Skeletal muscle satellite cell (primary cell): ENCODE measurements around the gene CCDC88C.
"Not testable (repeated sequence)": the region's sequence is repeated elsewhere in the genome, so short reads cannot be mapped to it uniquely, and the experiment has no call there.

Experiments used
- H3K27me3 ChIP-seq: 2 replicates; pipeline ENCODE4 v1.7.0; 2013; ENCODE audit warnings: low read length; ENCODE audit not compliant: control insufficient read depth, insufficient read depth
- H3K36me3 ChIP-seq: 2 replicates; pipeline ENCODE4 v1.7.0; 2013; ENCODE audit warnings: mild to moderate bottlenecking, control low read depth, low read length; ENCODE audit not compliant: insufficient read depth
- H3K4me1 ChIP-seq: 2 replicates; pipeline ENCODE4 v1.7.0; 2013; ENCODE audit warnings: low read length; ENCODE audit not compliant: control insufficient read depth, insufficient read depth
- H3K4me2 ChIP-seq: 2 replicates; pipeline ENCODE4 v1.7.0; 2013; ENCODE audit warnings: mild to moderate bottlenecking, low read length
- H3K4me3 ChIP-seq: 2 replicates; pipeline ENCODE4 v1.7.0; 2013; ENCODE audit warnings: low read length
- H3K9ac ChIP-seq: 2 replicates; pipeline ENCODE4 v1.7.0; 2013; ENCODE audit warnings: mild to moderate bottlenecking, low read depth, low read length, moderate library complexity
- H3K9me3 ChIP-seq: replicated peaks from 2 replicates; pipeline ENCODE4 v1.7.0; 2013; ENCODE audit warnings: mild to moderate bottlenecking, control low read depth, low read length

The CCDC88C gene

GRCh38 chr14:91415794-91416743, 1.6 kb downstream of the CCDC88C start:
- H3K9ac ChIP-seq = no peak overlapping the region
- no peak overlapping the region for H3K4me3 ChIP-seq
- H3K4me1 ChIP-seq = peaks cover 9% of the 10 kb centered on the region
- no peaks in the 10 kb centered on the region for H3K36me3 ChIP-seq
- H3K27me3 ChIP-seq = peaks cover 19% of the 10 kb centered on the region
- H3K4me2 ChIP-seq = no peak overlapping the region
- H3K9me3 ChIP-seq = no peaks in the 10 kb centered on the region

- Histone ChIP-seq H3K9me3 (no peaks in the 10 kb centered on the region), H3K36me3 (no peaks in the 10 kb centered on the region), H3K4me2 (no peak overlapping the region), H3K4me3 (no peak overlapping the region), H3K4me1 (peaks cover 9% of the 10 kb centered on the region), H3K9ac (no peak overlapping the region), H3K27me3 (peaks cover 23% of the 10 kb centered on the region)
These were observed 3.2 kb downstream of the CCDC88C start for GRCh38 chr14:91414475-91414833.

- H3K4me1 ChIP-seq = peaks cover 9% of the 10 kb centered on the region
- H3K9me3 ChIP-seq = no peaks in the 10 kb centered on the region
- H3K4me2 ChIP-seq = no peak overlapping the region
- H3K4me3 ChIP-seq = no peak overlapping the region
- no peaks in the 10 kb centered on the region for H3K36me3 ChIP-seq
- H3K27me3 ChIP-seq = peaks cover 23% of the 10 kb centered on the region
- H3K9ac ChIP-seq = no peak overlapping the region
These were observed 3.8 kb downstream of the CCDC88C start for GRCh38 chr14:91413547-91414474.

- Histone ChIP-seq H3K27me3 (peaks cover 23% of the 10 kb centered on the region), H3K9ac (no peak overlapping the region), H3K4me2 (no peak overlapping the region), H3K4me1 (peaks cover 1% of the 10 kb centered on the region), H3K36me3 (no peaks in the 10 kb centered on the region), H3K9me3 (no peaks in the 10 kb centered on the region), H3K4me3 (no peak overlapping the region)
These were observed 4.7 kb downstream of the CCDC88C start for GRCh38 chr14:91412939-91413338.

GRCh38 chr14:91410771-91411536, 6.7 kb downstream of the CCDC88C start:
- Histone ChIP-seq H3K27me3 (peaks cover 8% of the 10 kb centered on the region), H3K4me3 (no peak overlapping the region), H3K9ac (no peak overlapping the region), H3K9me3 (no peaks in the 10 kb centered on the region), H3K4me1 (no peaks in the 10 kb centered on the region), H3K4me2 (no peak overlapping the region), H3K36me3 (no peaks in the 10 kb centered on the region)

DNA sequence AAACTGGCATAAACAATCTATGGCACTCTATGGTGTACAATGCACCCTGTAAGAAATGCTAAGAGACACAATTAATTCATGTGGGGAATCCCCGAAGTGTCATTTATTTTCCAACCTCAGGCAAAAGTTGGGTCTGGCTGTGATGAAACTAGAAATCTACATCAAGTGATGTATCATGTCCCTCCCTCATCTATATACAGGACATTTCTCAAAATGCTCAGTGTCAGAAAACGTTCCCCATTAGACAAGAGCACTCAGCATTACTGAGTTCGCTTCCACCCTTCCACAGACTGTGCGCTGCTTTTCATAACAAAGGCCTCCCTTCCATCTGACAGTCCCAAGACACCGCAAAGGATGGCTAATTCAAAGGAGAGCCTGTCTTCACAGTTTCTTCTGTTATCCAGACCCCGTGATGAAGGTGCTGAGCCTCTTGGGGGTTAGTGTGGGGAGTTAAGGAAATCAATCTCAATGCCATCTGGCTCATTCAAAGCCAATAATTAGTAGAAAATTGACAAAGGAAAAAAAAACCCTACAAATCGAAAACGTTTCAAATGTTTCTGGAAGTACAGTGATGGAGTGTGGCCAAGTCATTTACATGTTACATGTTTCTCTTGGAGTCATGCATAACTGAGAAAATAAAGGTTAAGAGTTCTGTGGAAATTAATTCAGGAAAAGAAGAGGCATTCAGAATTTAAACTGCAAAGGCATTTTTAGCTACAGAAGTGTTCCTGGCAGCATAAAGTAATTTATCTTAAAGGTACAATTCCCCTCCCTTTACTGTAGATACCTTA, 7.5 kb downstream of the CCDC88C start:
- Histone ChIP-seq H3K4me3 (no peak overlapping the region), H3K4me1 (no peaks in the 10 kb centered on the region), H3K9ac (no peak overlapping the region), H3K9me3 (no peaks in the 10 kb centered on the region), H3K36me3 (no peaks in the 10 kb centered on the region), H3K4me2 (no peak overlapping the region), H3K27me3 (peaks cover 8% of the 10 kb centered on the region)

DNA sequence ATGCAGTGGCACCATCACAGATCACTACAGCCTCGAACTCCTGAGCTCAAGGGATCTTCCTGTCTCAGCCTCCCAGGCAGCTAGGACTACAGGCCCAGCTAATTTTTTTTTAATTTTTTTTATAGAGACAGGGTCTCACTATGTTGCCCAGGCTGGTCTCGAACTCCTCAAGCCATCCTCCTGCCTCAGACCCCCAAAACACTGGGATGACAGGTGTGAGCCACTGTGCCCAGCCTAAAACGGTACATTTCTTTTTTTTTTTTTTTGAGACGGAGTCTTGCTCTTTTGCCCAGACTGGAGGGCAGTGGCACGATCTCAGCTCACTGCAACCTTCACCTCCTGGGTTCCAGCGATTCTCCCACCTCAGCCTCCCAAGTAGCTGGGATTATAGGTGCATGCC, 8.4 kb downstream of the CCDC88C start:
- not testable (repeated sequence) for H3K36me3 ChIP-seq, H3K4me2 ChIP-seq, H3K9ac ChIP-seq, H3K4me1 ChIP-seq, H3K27me3 ChIP-seq, H3K9me3 ChIP-seq, H3K4me3 ChIP-seq

DNA sequence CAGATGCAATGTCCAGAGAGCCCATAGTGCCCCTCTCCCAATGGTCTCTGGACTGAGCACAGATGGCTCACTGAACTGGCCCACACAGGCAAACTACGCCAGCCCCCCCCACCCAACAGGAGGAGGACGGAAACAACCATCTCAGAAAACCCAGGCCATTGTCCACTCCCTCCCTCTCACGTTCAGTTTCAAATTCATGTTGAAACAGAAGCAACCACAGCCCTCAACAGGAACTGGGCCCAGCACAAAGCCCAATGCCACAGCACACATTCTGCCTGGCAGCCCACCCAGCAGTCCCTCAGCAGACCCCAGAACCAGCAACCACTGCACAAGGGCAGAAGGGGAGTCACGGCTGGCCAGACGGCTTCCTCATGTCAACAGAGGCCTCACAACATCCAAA, 10.6 kb downstream of the CCDC88C start:
- no peaks in the 10 kb centered on the region for H3K36me3 ChIP-seq
- H3K4me3 ChIP-seq = no peak overlapping the region
- H3K4me2 ChIP-seq = no peak overlapping the region
- H3K9me3 ChIP-seq = no peaks in the 10 kb centered on the region
- H3K4me1 ChIP-seq = no peaks in the 10 kb centered on the region
- no peak overlapping the region for H3K9ac ChIP-seq
- peaks cover 8% of the 10 kb centered on the region for H3K27me3 ChIP-seq

DNA sequence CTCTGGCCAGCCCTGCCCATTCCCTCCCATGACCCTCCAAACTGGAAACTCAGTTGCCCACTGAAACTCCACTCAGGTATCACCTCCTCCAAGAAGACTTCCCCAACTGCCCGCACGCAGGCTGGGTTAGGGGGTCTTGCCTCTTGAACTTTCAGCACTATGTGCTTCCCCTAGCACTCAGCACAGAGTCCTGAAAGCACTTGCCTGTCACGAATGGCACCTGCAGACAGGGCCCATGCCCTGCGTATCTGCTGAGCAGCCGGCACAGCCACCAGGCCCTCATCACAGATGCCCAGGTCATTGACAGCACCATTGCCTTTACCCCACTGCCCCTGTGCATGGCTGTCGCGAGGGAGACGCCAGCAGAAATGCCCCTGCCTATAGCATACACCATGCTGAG, 11.2 kb downstream of the CCDC88C start:
- Histone ChIP-seq H3K4me2 (no peak overlapping the region), H3K9me3 (no peaks in the 10 kb centered on the region), H3K9ac (no peak overlapping the region), H3K4me1 (no peaks in the 10 kb centered on the region), H3K36me3 (no peaks in the 10 kb centered on the region), H3K27me3 (peaks cover 8% of the 10 kb centered on the region), H3K4me3 (no peak overlapping the region)

DNA sequence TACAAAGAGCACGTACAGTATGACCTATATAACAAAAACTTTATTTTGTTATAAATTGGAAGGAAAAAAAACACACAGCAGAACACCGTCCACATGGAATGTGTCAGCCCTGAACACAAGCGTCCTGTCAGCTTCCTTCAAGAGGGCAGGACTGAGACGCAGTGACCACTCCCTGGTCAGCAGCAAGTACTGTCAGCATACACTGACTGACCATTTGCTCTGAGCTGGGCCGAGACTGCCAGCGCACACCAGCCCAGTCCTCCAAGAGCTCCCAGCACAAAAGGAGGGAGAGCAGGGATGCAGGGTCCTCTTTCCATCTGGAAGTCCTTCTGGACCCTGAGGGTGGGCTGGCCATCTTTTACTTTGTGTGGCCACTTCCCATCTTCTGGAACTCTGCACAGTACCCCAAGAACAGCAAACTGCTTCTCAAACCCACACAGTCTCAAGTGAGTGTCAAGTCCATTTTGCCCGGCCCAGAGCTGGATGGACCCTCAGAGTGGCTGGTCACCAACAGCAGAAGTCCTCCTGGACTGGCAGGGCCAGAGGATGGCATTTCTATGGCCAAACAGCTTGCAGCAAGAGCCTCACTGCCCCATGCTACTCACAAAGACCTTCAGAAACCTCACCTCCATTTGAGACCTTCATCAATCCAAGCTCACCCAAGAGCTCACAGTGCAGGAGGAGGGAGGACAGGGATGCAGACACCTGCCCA, 11.7 kb downstream of the CCDC88C start:
- H3K9me3 ChIP-seq = no peaks in the 10 kb centered on the region
- H3K4me3 ChIP-seq = no peak overlapping the region
- peaks cover 8% of the 10 kb centered on the region for H3K27me3 ChIP-seq
- no peak overlapping the region for H3K4me2 ChIP-seq
- H3K4me1 ChIP-seq = peaks cover 1% of the 10 kb centered on the region
- H3K36me3 ChIP-seq = no peaks in the 10 kb centered on the region
- no peak overlapping the region for H3K9ac ChIP-seq
